K562 (cell line): ENCODE measurements around the gene SEPTIN14. TPM values are rescaled to one million over a fixed set of nuclear protein-coding genes. Genes with fewer than 3 reads are reported as not detected.

Experiments
- ATAC-seq: fragments of 200-7000 bp; cut with Tn5 transposase; 3 replicates; pipeline ENCODE4 v1.9.1; 2020; ENCODE audit warnings: moderate library complexity
- BruUV-seq: library from RNA; stranded (reverse); fragments of 400-500 nt; replicated peaks from 2 replicates; lab custom pipeline; 2021; lab: Mats Ljungman, UMichigan
- CTCF ChIA-PET: fragments of 300-600 bp; formaldehyde crosslinking; extraction: SDS; loops from one replicate; lab custom pipeline; 2021; ENCODE audit warnings: low intra/inter-chr PET ratio; lab: Yijun Ruan, JAX
- POLR2A ChIA-PET: fragments of 300-600, 350-650 bp; sonication (Branson Sonifier 250); formaldehyde crosslinking; extraction: SDS; loops from one replicate; lab custom pipeline; 2021; ENCODE audit warnings: antibody characterized with exemption, inconsistent platforms; lab: Yijun Ruan, JAX
- DNase-seq, 4 experiments: peaks; one replicate each; pipeline versions ENCODE4 v3.0.0 to v3.0.0-alpha.2; 2011 to 2018; ENCODE audit warnings: low spot score in 3 of 4, mixed read lengths in 3 of 4; ENCODE audit errors: extremely low read depth in 1 of 4
- FAIRE-seq: peaks from 2 replicates; lab custom pipeline; 2011; peaks lifted over from hg19 to GRCh38; lab: Jason Lieb, UNC
- H2AFZ ChIP-seq: 2 replicates; pipeline ENCODE4 v1.6.0; 2011; ENCODE audit warnings: low read depth, low read length, control low read depth, inconsistent platforms
- H3K27ac ChIP-seq: fragments of 200-600 bp; 3 replicates; pipeline ENCODE4 v1.8.0; 2011; ENCODE audit warnings: low read depth, mild to moderate bottlenecking, control low read depth, inconsistent platforms, low read length, moderate library complexity, mixed read lengths; ENCODE audit errors: extremely low read depth
- H3K27me3 ChIP-seq, 2 experiments: fragments of 300-600 bp in 1 of 2; 2 replicates in 1 of 2; 3 replicates in 1 of 2; pipeline versions ENCODE4 v1.6.0 to v1.8.0; 2011; ENCODE audit warnings: inconsistent platforms in 2 of 2, low read length in 2 of 2, mild to moderate bottlenecking in 1 of 2, mixed read lengths in 1 of 2, moderate library complexity in 1 of 2; ENCODE audit not compliant: control insufficient read depth in 2 of 2, insufficient read depth in 2 of 2
- H3K36me3 ChIP-seq: fragments of 300-600 bp; 3 replicates; pipeline ENCODE4 v1.8.0; 2011; ENCODE audit warnings: mild to moderate bottlenecking, low read length, inconsistent platforms; ENCODE audit not compliant: control insufficient read depth, insufficient read depth
- H3K4me1 ChIP-seq, 2 experiments: fragments of 200-600 bp in 1 of 2; replicated peaks in 1 of 2; 2 replicates in 1 of 2; 3 replicates in 1 of 2; pipeline versions ENCODE4 v1.5.1 to v1.8.0; 2011; ENCODE audit warnings: inconsistent platforms in 2 of 2, low read length in 2 of 2, mild to moderate bottlenecking in 1 of 2, mixed read lengths in 1 of 2, moderate library complexity in 1 of 2; ENCODE audit not compliant: control insufficient read depth in 2 of 2, insufficient read depth in 2 of 2
- H3K4me2 ChIP-seq: 2 replicates; pipeline ENCODE4 v1.6.1; 2011; ENCODE audit warnings: low read length, control low read depth, inconsistent platforms, mixed read lengths; ENCODE audit not compliant: insufficient read depth
- H3K4me3 ChIP-seq: fragments of 200-600 bp; sonication (generic), shearing (Covaris generic); 2 replicates; pipeline ENCODE4 v1.5.1; 2016; ENCODE audit warnings: control low read depth, inconsistent platforms
- H3K79me2 ChIP-seq: fragments of 200-600 bp; 3 replicates; pipeline ENCODE4 v1.8.0; 2011; ENCODE audit warnings: low read length, inconsistent platforms; ENCODE audit not compliant: control insufficient read depth, insufficient read depth
- H3K9ac ChIP-seq, 2 experiments: 2 replicates each; pipeline versions ENCODE4 v1.6.0 to v1.6.1; 2011; ENCODE audit warnings: low read depth in 2 of 2, low read length in 2 of 2, control low read depth in 1 of 2, inconsistent platforms in 1 of 2, mild to moderate bottlenecking in 1 of 2, mixed read lengths in 1 of 2; ENCODE audit not compliant: insufficient read depth in 1 of 2
- H3K9me1 ChIP-seq: one replicate; pipeline ENCODE4 v1.6.0; 2011; ENCODE audit warnings: inconsistent platforms, mild to moderate bottlenecking, low read length, moderate library complexity; ENCODE audit not compliant: control insufficient read depth, insufficient read depth
- H3K9me3 ChIP-seq: replicated peaks from 2 replicates; pipeline ENCODE4 v1.5.1; 2011; ENCODE audit warnings: low read depth, low read length, inconsistent platforms; ENCODE audit not compliant: control insufficient read depth, insufficient read depth
- H4K20me1 ChIP-seq: replicated peaks from 2 replicates; pipeline ENCODE4 v1.6.1; 2011; ENCODE audit warnings: low read length, inconsistent platforms, mixed read lengths; ENCODE audit not compliant: control insufficient read depth, insufficient read depth
- ILF3 ChIP-seq: fragments of 450-650 bp; IDR thresholded peaks from 2 replicates; pipeline ENCODE4 v1.6.1; 2018; ENCODE audit warnings: antibody characterized with exemption, mild to moderate bottlenecking, moderate library complexity, borderline replicate concordance
- KAT7 ChIP-seq: sonication (generic); formaldehyde crosslinking; IDR thresholded peaks from 2 replicates; pipeline ENCODE4 v1.8.0; 2022; ENCODE audit warnings: missing genetic modification reagents, mild to moderate bottlenecking, borderline replicate concordance
- RAD51 ChIP-seq: fragments of 450-650 bp; IDR thresholded peaks from 2 replicates; pipeline ENCODE4 v1.7.1; 2016; ENCODE audit warnings: low read depth, mild to moderate bottlenecking, borderline replicate concordance
- RBM25 ChIP-seq: fragments of 200-400 bp; formaldehyde crosslinking; IDR thresholded peaks from 2 replicates; pipeline ENCODE4 v1.6.1; 2018; ENCODE audit warnings: low read length, low read depth, moderate library complexity; ENCODE audit not compliant: severe bottlenecking
- SMAD2 ChIP-seq: fragments of 150-350 bp; IDR thresholded peaks from 2 replicates; pipeline ENCODE4 v1.6.1; 2014; ENCODE audit warnings: low read depth, mild to moderate bottlenecking, low read length
- SMARCC2 ChIP-seq: fragments of 450-650 bp; IDR thresholded peaks from 2 replicates; pipeline ENCODE4 v1.6.1; 2017; ENCODE audit warnings: antibody characterized with exemption, moderate library complexity, mild to moderate bottlenecking, low read depth
- STAT5B ChIP-seq: fragments of 250-450 bp; sonication (Bioruptor Pico); IDR thresholded peaks from 2 replicates; pipeline ENCODE4 v1.8.0; 2021; ENCODE audit warnings: mild to moderate bottlenecking, inconsistent platforms
- TAL1 ChIP-seq: fragments of 450-650 bp; IDR thresholded peaks from 2 replicates; pipeline ENCODE4 v1.6.1; 2016; ENCODE audit warnings: mild to moderate bottlenecking
- WGBS: fragments of 100-300 bp; shearing (Covaris generic); methylation state at CpG from one replicate; pipeline ENCODE4 v1.1.6; 2016; ENCODE audit warnings: low coverage, mixed read lengths; ENCODE audit not compliant: insufficient coverage; ENCODE audit errors: missing lambda C conversion rate; 5-methylcytosine and 5-hydroxymethylcytosine counted together
- in situ Hi-C: fragments of 300-500 bp; cut with MboI; formaldehyde crosslinking; loops from 4 replicates; pipeline ENCODE4 v1.15.0; 2018; ENCODE audit warnings: inconsistent platforms, mixed read lengths
- intact Hi-C: fragments of 100-400 bp; cut with micrococcal nuclease; formaldehyde crosslinking; loops from 2 replicates; pipeline ENCODE4 v1.14.2; 2022
- polyA plus RNA-seq, 8 experiments: library from polyadenylated mRNA; depleted of rRNA in 4 of 8; stranded (reverse) in 5 of 8; unstranded in 3 of 8; fragments of >200 nt; fragmentation: Nextera tagmentation in 2 of 8; fragmentation: Illumina TruSeq in 1 of 8; extraction: Ambion mirVana in 2 of 8; extraction: Trizol in 1 of 8; gene quantifications; 2 replicates each; pipeline versions ENCODE4 v1.2.1 to v1.2.3, GENCODE V29; 2011 to 2014; ENCODE audit warnings: inconsistent platforms in 1 of 8, missing spikeins in 1 of 8
- total RNA-seq, 7 experiments: library from RNA; depleted of rRNA in 6 of 7; stranded (reverse); fragments of >200 nt in 6 of 7; fragmentation: Illumina TruSeq in 2 of 7; extraction: Trizol in 2 of 7; gene quantifications; 2 replicates each; pipeline versions ENCODE4 v1.2.1 to v1.2.3, GENCODE V29; 2011 to 2021; ENCODE audit warnings: low replicate concordance in 1 of 7
- TF ChIP-seq, protein P1 (sequence below), 3 experiments: fragments of 200-800 bp in 1 of 3; fragments of 250-450 bp in 1 of 3; fragments of 450-650 bp in 1 of 3; sonication (Bioruptor Pico) in 1 of 3; sonication (Bioruptor generic) in 1 of 3; formaldehyde crosslinking in 1 of 3; IDR thresholded peaks; 2 replicates each; pipeline versions ENCODE4 v1.6.1 to v1.8.0; 2016 to 2022; ENCODE audit warnings: mild to moderate bottlenecking in 2 of 3, missing genetic modification characterization in 2 of 3, missing compliant biosample characterization in 1 of 3, moderate library complexity in 1 of 3
- TF ChIP-seq, protein P2 (sequence below), 2 experiments: fragments of 450-650 bp in 1 of 2; IDR thresholded peaks; 2 replicates each; pipeline ENCODE4 v1.6.1; 2011 to 2017; ENCODE audit warnings: low read depth in 2 of 2, antibody characterized with exemption in 1 of 2, borderline replicate concordance in 1 of 2, low read length in 1 of 2, mild to moderate bottlenecking in 1 of 2, mixed read lengths in 1 of 2; ENCODE audit not compliant: control insufficient read depth in 1 of 2
- TF ChIP-seq, protein P3 (sequence below): IDR thresholded peaks from 2 replicates; pipeline ENCODE4 v1.6.1; 2016; ENCODE audit warnings: missing genetic modification characterization, missing compliant biosample characterization
- TF ChIP-seq, protein P4 (sequence below): fragments of 450-650 bp; IDR thresholded peaks from 2 replicates; pipeline ENCODE4 v1.6.1; 2016; ENCODE audit warnings: low read depth, mild to moderate bottlenecking, moderate library complexity

The SEPTIN14 gene
- total and polyA plus RNA-seq, 9 of the 15 experiments (the other 6 are each of a cell fraction or from before 2014, with no cell fraction given), result 0.04 to 0.10 (median 0.04) TPM; not detected in 1

DNA sequence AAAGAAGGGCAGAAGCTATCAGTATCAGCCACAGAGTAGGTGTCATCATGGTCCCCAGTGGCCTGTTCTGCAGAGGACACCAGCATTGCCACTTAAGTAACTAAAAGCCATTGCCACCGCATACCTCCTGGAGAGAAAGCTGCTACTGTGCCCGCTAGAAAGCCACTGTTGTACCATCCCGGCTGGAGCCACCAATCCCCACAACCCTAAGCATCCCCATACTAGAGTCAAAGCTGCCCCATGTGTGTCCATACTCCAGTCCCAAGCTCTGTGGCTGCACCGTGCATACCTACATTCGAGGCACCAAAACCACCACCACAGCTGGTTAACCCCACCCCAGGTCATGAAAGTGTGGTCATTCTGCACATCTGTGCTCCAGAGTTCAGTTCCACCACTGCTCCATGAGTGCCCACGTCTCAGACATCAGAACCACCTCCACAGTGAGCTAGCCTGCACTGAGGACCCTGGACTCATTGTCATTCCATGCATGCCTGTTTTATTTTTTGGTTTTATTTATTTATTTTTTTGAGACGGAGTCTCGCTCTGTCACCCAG, 9.5 kb upstream of the SEPTIN14 start:
- Histone ChIP-seq H2AFZ (no peak overlapping the region), H3K79me2 (no peaks in the 10 kb centered on the region), H3K4me3 (no peak overlapping the region), H3K9me3 (no peaks in the 10 kb centered on the region), H3K27ac (no peak overlapping the region), H3K36me3 (no peaks in the 10 kb centered on the region), H3K4me1 (no peaks in the 10 kb centered on the region; a peak in 2 of 5 replicates), H3K9ac (no peak overlapping the region), H3K4me2 (no peak overlapping the region), H3K9me1 (no peaks in the 10 kb centered on the region), H4K20me1 (no peaks in the 10 kb centered on the region), H3K27me3 (peaks cover 3 to 23% of the 10 kb centered on the region in 2 experiments; a peak in 4 of 5 replicates)
- DNase-seq, result no peak
- CTCF ChIA-PET, result no interaction called here
- WGBS, result 3% methylated on average over 8 of the region's 8 CpGs
- no peak for FAIRE-seq
- intact Hi-C loops (no loop called here), in situ Hi-C loops (no loop called here)
- POLR2A ChIA-PET, result interaction anchor here (1.1 kb wide), 1 partner anchor 55 kb away, joined by 3 read pairs; no protein-coding TSS in a partner anchor
- peak; percentile 50 for ATAC-seq
- no TSS peak for BruUV-seq
- no peak for TF ChIP-seq TAL1
- no peak for TF ChIP-seq RBM25
- TF ChIP-seq SMAD2, result no peak
- no peak for TF ChIP-seq ILF3
- no peak for TF ChIP-seq STAT5B (CRISPR knock-in tag)
- TF ChIP-seq, protein P1, sequence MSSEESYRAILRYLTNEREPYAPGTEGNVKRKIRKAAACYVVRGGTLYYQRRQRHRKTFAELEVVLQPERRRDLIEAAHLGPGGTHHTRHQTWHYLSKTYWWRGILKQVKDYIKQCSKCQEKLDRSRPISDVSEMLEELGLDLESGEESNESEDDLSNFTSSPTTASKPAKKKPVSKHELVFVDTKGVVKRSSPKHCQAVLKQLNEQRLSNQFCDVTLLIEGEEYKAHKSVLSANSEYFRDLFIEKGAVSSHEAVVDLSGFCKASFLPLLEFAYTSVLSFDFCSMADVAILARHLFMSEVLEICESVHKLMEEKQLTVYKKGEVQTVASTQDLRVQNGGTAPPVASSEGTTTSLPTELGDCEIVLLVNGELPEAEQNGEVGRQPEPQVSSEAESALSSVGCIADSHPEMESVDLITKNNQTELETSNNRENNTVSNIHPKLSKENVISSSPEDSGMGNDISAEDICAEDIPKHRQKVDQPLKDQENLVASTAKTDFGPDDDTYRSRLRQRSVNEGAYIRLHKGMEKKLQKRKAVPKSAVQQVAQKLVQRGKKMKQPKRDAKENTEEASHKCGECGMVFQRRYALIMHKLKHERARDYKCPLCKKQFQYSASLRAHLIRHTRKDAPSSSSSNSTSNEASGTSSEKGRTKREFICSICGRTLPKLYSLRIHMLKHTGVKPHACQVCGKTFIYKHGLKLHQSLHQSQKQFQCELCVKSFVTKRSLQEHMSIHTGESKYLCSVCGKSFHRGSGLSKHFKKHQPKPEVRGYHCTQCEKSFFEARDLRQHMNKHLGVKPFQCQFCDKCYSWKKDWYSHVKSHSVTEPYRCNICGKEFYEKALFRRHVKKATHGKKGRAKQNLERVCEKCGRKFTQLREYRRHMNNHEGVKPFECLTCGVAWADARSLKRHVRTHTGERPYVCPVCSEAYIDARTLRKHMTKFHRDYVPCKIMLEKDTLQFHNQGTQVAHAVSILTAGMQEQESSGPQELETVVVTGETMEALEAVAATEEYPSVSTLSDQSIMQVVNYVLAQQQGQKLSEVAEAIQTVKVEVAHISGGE (CRISPR knock-in tag; IDR thresholded peaks at IDR 0.05), result no peak
- TF ChIP-seq, protein P2, sequence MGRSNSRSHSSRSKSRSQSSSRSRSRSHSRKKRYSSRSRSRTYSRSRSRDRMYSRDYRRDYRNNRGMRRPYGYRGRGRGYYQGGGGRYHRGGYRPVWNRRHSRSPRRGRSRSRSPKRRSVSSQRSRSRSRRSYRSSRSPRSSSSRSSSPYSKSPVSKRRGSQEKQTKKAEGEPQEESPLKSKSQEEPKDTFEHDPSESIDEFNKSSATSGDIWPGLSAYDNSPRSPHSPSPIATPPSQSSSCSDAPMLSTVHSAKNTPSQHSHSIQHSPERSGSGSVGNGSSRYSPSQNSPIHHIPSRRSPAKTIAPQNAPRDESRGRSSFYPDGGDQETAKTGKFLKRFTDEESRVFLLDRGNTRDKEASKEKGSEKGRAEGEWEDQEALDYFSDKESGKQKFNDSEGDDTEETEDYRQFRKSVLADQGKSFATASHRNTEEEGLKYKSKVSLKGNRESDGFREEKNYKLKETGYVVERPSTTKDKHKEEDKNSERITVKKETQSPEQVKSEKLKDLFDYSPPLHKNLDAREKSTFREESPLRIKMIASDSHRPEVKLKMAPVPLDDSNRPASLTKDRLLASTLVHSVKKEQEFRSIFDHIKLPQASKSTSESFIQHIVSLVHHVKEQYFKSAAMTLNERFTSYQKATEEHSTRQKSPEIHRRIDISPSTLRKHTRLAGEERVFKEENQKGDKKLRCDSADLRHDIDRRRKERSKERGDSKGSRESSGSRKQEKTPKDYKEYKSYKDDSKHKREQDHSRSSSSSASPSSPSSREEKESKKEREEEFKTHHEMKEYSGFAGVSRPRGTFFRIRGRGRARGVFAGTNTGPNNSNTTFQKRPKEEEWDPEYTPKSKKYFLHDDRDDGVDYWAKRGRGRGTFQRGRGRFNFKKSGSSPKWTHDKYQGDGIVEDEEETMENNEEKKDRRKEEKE (IDR thresholded peaks at IDR 0.05; ENCODE audit: borderline replicate concordance in 1 of 2, control insufficient read depth in 1 of 2, low read depth in 2 of 2, low read length in 1 of 2), result no peak
- TF ChIP-seq KAT7 (CRISPR knock-in tag), result no peak
- TF ChIP-seq, protein P3, sequence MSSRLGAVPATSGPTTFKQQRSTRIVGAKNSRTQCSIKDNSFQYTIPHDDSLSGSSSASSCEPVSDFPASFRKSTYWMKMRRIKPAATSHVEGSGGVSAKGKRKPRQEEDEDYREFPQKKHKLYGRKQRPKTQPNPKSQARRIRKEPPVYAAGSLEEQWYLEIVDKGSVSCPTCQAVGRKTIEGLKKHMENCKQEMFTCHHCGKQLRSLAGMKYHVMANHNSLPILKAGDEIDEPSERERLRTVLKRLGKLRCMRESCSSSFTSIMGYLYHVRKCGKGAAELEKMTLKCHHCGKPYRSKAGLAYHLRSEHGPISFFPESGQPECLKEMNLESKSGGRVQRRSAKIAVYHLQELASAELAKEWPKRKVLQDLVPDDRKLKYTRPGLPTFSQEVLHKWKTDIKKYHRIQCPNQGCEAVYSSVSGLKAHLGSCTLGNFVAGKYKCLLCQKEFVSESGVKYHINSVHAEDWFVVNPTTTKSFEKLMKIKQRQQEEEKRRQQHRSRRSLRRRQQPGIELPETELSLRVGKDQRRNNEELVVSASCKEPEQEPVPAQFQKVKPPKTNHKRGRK (tag), result no peak
- TF ChIP-seq RAD51, result no peak
- TF ChIP-seq, protein P4, sequence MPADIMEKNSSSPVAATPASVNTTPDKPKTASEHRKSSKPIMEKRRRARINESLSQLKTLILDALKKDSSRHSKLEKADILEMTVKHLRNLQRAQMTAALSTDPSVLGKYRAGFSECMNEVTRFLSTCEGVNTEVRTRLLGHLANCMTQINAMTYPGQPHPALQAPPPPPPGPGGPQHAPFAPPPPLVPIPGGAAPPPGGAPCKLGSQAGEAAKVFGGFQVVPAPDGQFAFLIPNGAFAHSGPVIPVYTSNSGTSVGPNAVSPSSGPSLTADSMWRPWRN, result no peak
- TF ChIP-seq SMARCC2, result no peak
